Activated naive CD4-positive, alpha-beta T cell (primary cell): ENCODE results near the gene STPG1.

Experiments used
- DNase-seq, 4 experiments: peaks; one replicate each; lab custom pipeline; 2025; lab: John Stamatoyannopoulos, UW

STPG1 gene

GRCh38 chr1:24426744-24427544 is 13.4 kb upstream of the STPG1 start:
- DNase-seq, result no peak

GRCh38 chr1:24425922-24426321 is 12.3 kb upstream of the STPG1 start:
- DNase-seq, result no peak

- no peak for DNase-seq
Measured at GRCh38 chr1:24425441-24425840, 11.9 kb upstream of the STPG1 start.

GRCh38 chr1:24424990-24425389 is 11.4 kb upstream of the STPG1 start:
- DNase-seq, result no peak

GRCh38 chr1:24424207-24424606 is 10.6 kb upstream of the STPG1 start:
- DNase-seq, result no peak

- DNase-seq, result no peak
Measured at GRCh38 chr1:24421502-24421901, 7.9 kb upstream of the STPG1 start.

GRCh38 chr1:24420547-24420946 is 7.0 kb upstream of the STPG1 start:
- no peak for DNase-seq

- DNase-seq, result peak in 1 of 4 experiments; percentile 7
Measured at GRCh38 chr1:24418898-24419628, 5.5 kb upstream of the STPG1 start.

GRCh38 chr1:24417681-24418080 is 4.1 kb upstream of the STPG1 start:
- no peak for DNase-seq

GRCh38 chr1:24416666-24417391 is 3.2 kb upstream of the STPG1 start:
- DNase-seq, result peak in 1 of 4 experiments; percentile 15

- DNase-seq, result no peak
Measured at GRCh38 chr1:24415910-24416665, 2.5 kb upstream of the STPG1 start.

GRCh38 chr1:24415334-24415909 is 1.8 kb upstream of the STPG1 start, which contains the start of gene NIPAL3:
Gene NIPAL3, plus strand, starts transcription at chr1:24415802. Its CDS starts 3,746 bp downstream, at chr1:24419548.
- DNase-seq, result peak; percentile 90 to 96 (median 91)

- DNase-seq, result no peak
Measured at GRCh38 chr1:24414775-24415333, 1.3 kb upstream of the STPG1 start.

GRCh38 chr1:24412408-24412807 is 1.2 kb downstream of the STPG1 start:
- DNase-seq, result no peak

GRCh38 chr1:24411963-24412362 is 1.6 kb downstream of the STPG1 start:
- DNase-seq, result no peak

- DNase-seq, result no peak
Measured at GRCh38 chr1:24410750-24411149, 2.8 kb downstream of the STPG1 start.

GRCh38 chr1:24409535-24409934 is 4.0 kb downstream of the STPG1 start:
- DNase-seq, result no peak

GRCh38 chr1:24406788-24407187 is 6.8 kb downstream of the STPG1 start:
- DNase-seq, result no peak

- DNase-seq, result no peak
Measured at GRCh38 chr1:24403806-24404205, 9.8 kb downstream of the STPG1 start.

- no peak for DNase-seq
Measured at GRCh38 chr1:24400065-24400464, 13.5 kb downstream of the STPG1 start.

GRCh38 chr1:24393892-24394291 is 19.7 kb downstream of the STPG1 start:
- no peak for DNase-seq
